Mammary epithelial cell (primary cell): ENCODE measurements around the gene NBAS.

Experiments used
- EZH2 ChIP-seq: IDR thresholded peaks from 2 replicates; pipeline ENCODE4 v1.6.1; 2012; ENCODE audit warnings: low read length, inconsistent platforms, borderline replicate concordance
- TF ChIP-seq, protein P1 (sequence below), 2 donors: IDR thresholded peaks in 1 of 2; conservative IDR thresholded peaks in 1 of 2; 2 replicates each; pipeline ENCODE4 v1.5.1; 2011 to 2012; ENCODE audit warnings: inconsistent platforms in 2 of 2, low read length in 2 of 2, mild to moderate bottlenecking in 2 of 2, control low read depth in 1 of 2, low read depth in 1 of 2; ENCODE audit not compliant: insufficient read depth in 1 of 2; ENCODE audit errors: extremely low read depth in 1 of 2

DNA sequence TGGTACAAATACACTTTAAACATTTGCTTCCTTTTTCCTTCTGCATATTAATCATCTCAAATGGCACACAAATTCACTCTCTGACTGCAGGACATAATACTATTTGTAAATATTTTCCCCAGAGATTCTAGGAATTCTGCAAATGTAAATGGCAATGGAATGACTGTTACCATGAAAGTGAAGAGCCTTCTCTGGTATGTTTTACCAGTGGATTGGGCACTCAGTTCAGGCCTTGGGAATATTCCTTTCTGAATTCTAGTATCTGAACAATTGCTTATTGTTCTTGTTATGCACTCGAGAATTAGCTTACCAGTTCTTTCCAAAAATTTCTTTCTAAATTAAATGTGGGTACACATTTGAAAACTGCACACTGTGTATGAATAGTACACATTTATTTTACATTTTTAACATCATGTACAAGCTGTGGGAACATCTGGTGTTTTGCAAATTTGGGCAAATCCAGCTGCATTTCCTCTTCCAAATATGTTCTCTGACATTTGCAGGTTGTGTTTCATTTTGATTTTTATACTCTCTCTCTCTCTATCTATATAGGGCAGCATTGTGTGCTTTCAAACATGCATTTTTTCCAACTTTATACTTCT is 289.1 kb downstream of the NBAS start:
- TF ChIP-seq, protein P1, sequence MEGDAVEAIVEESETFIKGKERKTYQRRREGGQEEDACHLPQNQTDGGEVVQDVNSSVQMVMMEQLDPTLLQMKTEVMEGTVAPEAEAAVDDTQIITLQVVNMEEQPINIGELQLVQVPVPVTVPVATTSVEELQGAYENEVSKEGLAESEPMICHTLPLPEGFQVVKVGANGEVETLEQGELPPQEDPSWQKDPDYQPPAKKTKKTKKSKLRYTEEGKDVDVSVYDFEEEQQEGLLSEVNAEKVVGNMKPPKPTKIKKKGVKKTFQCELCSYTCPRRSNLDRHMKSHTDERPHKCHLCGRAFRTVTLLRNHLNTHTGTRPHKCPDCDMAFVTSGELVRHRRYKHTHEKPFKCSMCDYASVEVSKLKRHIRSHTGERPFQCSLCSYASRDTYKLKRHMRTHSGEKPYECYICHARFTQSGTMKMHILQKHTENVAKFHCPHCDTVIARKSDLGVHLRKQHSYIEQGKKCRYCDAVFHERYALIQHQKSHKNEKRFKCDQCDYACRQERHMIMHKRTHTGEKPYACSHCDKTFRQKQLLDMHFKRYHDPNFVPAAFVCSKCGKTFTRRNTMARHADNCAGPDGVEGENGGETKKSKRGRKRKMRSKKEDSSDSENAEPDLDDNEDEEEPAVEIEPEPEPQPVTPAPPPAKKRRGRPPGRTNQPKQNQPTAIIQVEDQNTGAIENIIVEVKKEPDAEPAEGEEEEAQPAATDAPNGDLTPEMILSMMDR (conservative IDR thresholded peaks at IDR 0.05 in 1 of 2, IDR thresholded peaks at IDR 0.05 in 1 of 2; ENCODE audit: extremely low read depth in 1 of 2, insufficient read depth in 1 of 2, low read depth in 1 of 2, low read length in 2 of 2): no peak
- TF ChIP-seq EZH2: no peak
